OCI-LY1 (cell line): ENCODE data around the gene TIMP2.

Source experiments
- H2AFZ ChIP-seq: fragments of 200-600 bp; sonication (generic), shearing (Covaris generic); 2 replicates; pipeline ENCODE4 v1.6.0; 2014; ENCODE audit warnings: antibody characterized with exemption, mild to moderate bottlenecking, low read length
- H3F3A ChIP-seq: fragments of 200-600 bp; sonication (generic), shearing (Covaris generic); 2 replicates; pipeline ENCODE4 v1.6.0; 2014; ENCODE audit warnings: mild to moderate bottlenecking, antibody characterized with exemption, low read length, moderate library complexity; ENCODE audit not compliant: insufficient read depth
- H3K27ac ChIP-seq: fragments of 200-600 bp; sonication (generic); 2 replicates; pipeline ENCODE4 v1.5.1; 2014; ENCODE audit warnings: low read length, mixed run types, mild to moderate bottlenecking, low read depth; ENCODE audit not compliant: poor library complexity, severe bottlenecking
- H3K27me3 ChIP-seq: fragments of 200-600 bp; sonication (generic); 2 replicates; pipeline ENCODE4 v1.6.0; 2014; ENCODE audit warnings: antibody characterized with exemption, mild to moderate bottlenecking, low read length, moderate library complexity; ENCODE audit not compliant: insufficient read depth
- H3K36me3 ChIP-seq: fragments of 200-600 bp; sonication (generic); 2 replicates; pipeline ENCODE4 v1.6.1; 2014; ENCODE audit warnings: mild to moderate bottlenecking, antibody characterized with exemption, low read length, moderate library complexity, mixed read lengths; ENCODE audit not compliant: insufficient read depth
- H3K4me1 ChIP-seq: fragments of 200-600 bp; sonication (generic); 2 replicates; pipeline ENCODE4 v1.5.1; 2014; ENCODE audit warnings: mild to moderate bottlenecking, low read length, moderate library complexity; ENCODE audit not compliant: insufficient read depth, severe bottlenecking
- H3K4me2 ChIP-seq: fragments of 200-600 bp; sonication (generic), shearing (Covaris generic); 2 replicates; pipeline ENCODE4 v1.6.1; 2014; ENCODE audit warnings: low read length
- H3K4me3 ChIP-seq: fragments of 200-600 bp; sonication (generic); 2 replicates; pipeline ENCODE4 v1.5.1; 2014; ENCODE audit warnings: low read length, low read depth, mild to moderate bottlenecking, mixed read lengths; ENCODE audit not compliant: poor library complexity, severe bottlenecking
- H3K79me2 ChIP-seq: fragments of 200-600 bp; shearing (Covaris generic); 2 replicates; pipeline ENCODE4 v1.6.1; 2016; ENCODE audit warnings: mixed run types, low read length, mixed read lengths; ENCODE audit not compliant: insufficient read depth
- H3K9ac ChIP-seq: fragments of 200-600 bp; sonication (generic), shearing (Covaris generic); 2 replicates; pipeline ENCODE4 v1.6.1; 2014; ENCODE audit warnings: mild to moderate bottlenecking, low read length, mixed read lengths
- H3K9me2 ChIP-seq: fragments of 200-600 bp; sonication (generic), shearing (Covaris generic); 2 replicates; pipeline ENCODE4 v1.6.1; 2014; ENCODE audit warnings: low read depth, mild to moderate bottlenecking, low read length, mixed read lengths
- H3K9me3 ChIP-seq: fragments of 200-600 bp; shearing (Covaris generic); 2 replicates; pipeline ENCODE4 v1.6.1; 2014; ENCODE audit warnings: low read length, mixed read lengths
- H4K20me1 ChIP-seq: fragments of 200-600 bp; sonication (generic), shearing (Covaris generic); 2 replicates; pipeline ENCODE4 v1.6.0; 2016; ENCODE audit warnings: mild to moderate bottlenecking, low read length; ENCODE audit not compliant: insufficient read depth
- CTCF ChIP-seq: fragments of 200-600 bp; sonication (generic), shearing (Covaris generic); IDR thresholded peaks from 2 replicates; pipeline ENCODE4 v1.5.1; 2017; ENCODE audit warnings: mild to moderate bottlenecking, antibody characterized with exemption, low read length, moderate library complexity, mixed read lengths
- EZH2 ChIP-seq: fragments of 200-600 bp; sonication (generic), shearing (Covaris generic); IDR thresholded peaks from 2 replicates; pipeline ENCODE4 v1.8.0; 2017; ENCODE audit warnings: borderline replicate concordance, mixed run types, mild to moderate bottlenecking, antibody characterized with exemption, low read length, moderate library complexity, mixed read lengths

TIMP2 gene

GRCh38 chr17:78818152-78818846, 106.9 kb downstream of the TIMP2 start:
- Histone ChIP-seq H3K79me2 (no peaks in the 10 kb centered on the region), H3K9ac (no peak overlapping the region), H3K4me3 (no peak overlapping the region), H3F3A (no peaks in the 10 kb centered on the region), H3K9me2 (no peaks in the 10 kb centered on the region), H3K4me1 (no peaks in the 10 kb centered on the region), H4K20me1 (no peaks in the 10 kb centered on the region), H3K36me3 (peaks cover 93% of the 10 kb centered on the region), H3K27me3 (no peaks in the 10 kb centered on the region), H2AFZ (no peak overlapping the region), H3K4me2 (no peak overlapping the region), H3K27ac (no peak overlapping the region), H3K9me3 (no peaks in the 10 kb centered on the region)
- TF ChIP-seq CTCF, result no peak
- TF ChIP-seq EZH2, result no peak

- Histone ChIP-seq H3K4me3 (no peak overlapping the region), H2AFZ (no peak overlapping the region), H3K27ac (no peak overlapping the region), H3K4me1 (no peaks in the 10 kb centered on the region), H3K79me2 (no peaks in the 10 kb centered on the region), H3K36me3 (peaks cover 94% of the 10 kb centered on the region), H3K9ac (no peak overlapping the region), H4K20me1 (no peaks in the 10 kb centered on the region), H3K4me2 (no peak overlapping the region), H3F3A (no peaks in the 10 kb centered on the region), H3K9me3 (no peaks in the 10 kb centered on the region), H3K9me2 (no peaks in the 10 kb centered on the region), H3K27me3 (no peaks in the 10 kb centered on the region)
- TF ChIP-seq EZH2 (no peak), CTCF (no peak)
Observed at GRCh38 chr17:78817123-78817522, 108.1 kb downstream of the TIMP2 start.

GRCh38 chr17:78815696-78816095, 109.5 kb downstream of the TIMP2 start:
- no peaks in the 10 kb centered on the region for H3K79me2 ChIP-seq
- H3K9ac ChIP-seq, result no peak overlapping the region
- peaks cover 97% of the 10 kb centered on the region for H3K36me3 ChIP-seq
- no peak overlapping the region for H3K4me2 ChIP-seq
- no peak overlapping the region for H3K27ac ChIP-seq
- no peaks in the 10 kb centered on the region for H3K9me2 ChIP-seq
- no peaks in the 10 kb centered on the region for H3K9me3 ChIP-seq
- H4K20me1 ChIP-seq, result no peaks in the 10 kb centered on the region
- no peak overlapping the region for H3K4me3 ChIP-seq
- TF ChIP-seq CTCF, result no peak
- no peak for TF ChIP-seq EZH2
- H3K4me1 ChIP-seq, result no peaks in the 10 kb centered on the region
- H3F3A ChIP-seq, result no peaks in the 10 kb centered on the region
- no peak overlapping the region for H2AFZ ChIP-seq
- no peaks in the 10 kb centered on the region for H3K27me3 ChIP-seq
